ENCODE results near the gene BPIFB6.

The BPIFB6 gene

DNA sequence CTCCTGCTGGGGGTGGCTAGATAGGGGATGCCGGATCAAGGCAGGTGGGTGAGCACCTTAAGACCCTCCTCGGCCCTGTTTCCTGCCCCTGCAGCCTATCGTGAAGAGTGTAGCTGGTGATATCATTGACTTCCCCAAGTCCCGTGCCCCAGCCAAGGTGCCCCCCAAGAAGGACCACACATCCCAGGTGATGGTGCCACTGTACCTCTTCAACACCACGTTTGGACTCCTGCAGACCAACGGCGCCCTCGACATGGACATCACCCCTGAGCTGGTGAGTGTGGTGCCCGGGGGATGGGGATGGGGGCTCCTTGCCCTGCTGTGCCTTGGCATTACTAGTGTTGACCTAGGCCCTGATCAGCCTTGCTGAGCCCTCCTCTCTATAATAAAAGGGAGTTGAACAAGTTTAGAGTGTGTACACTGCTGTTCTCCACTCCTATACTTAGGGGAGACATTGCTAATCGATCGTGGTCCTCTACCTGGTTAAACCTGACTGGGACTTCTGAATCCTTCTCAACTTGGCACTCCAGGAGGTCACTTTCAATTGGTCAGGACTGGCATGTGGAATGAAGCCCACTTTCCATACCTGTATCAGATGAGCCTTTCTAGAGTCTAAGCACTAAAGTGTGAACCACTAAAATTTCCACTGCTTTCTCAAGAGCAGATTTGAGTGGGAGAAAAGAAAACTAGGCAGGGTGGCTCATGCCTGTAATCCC is 33.3 kb downstream of the BPIFB6 start:
- DNase-seq, result no peak

DNA sequence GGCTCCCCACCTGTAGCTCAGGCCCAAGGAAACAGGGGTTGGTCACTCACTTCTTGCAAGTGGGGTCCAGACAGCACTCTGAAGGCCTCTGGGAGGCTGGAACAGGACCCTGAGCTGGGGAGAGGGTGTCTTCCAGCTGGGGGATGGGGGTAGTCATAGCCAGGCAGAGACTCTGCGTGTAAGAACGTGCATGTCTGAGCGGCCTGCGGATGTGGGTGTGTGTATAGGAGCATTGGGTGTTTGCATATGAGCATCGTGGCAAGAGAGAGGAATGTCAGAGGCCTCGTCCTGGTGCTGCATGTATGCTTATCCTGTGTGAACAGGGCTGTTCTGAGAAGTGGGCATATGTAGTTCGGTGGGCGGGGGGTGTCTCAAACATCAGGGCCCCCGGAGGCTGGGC is 34.3 kb downstream of the BPIFB6 start:
- no peak for DNase-seq

DNA sequence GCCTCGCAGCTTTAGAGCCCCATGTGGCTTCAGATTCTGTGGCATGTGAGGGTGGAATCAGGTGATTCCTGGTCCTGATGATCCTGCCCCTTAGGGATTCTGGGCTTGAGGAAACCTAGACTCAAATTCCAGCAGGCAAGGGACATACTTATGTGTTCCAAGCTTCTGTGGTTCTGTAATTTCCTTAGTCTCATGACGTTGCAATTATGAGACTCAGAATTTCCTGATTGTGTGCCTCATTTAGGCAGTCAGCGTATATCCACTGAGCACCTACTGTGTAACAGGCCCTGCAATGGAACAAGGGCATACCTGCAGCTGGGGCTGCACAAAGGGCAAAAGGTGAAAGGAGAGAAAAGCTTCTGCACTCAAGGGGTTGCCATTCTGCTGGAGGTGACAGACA is 36.4 kb downstream of the BPIFB6 start:
- DNase-seq, result no peak

DNA sequence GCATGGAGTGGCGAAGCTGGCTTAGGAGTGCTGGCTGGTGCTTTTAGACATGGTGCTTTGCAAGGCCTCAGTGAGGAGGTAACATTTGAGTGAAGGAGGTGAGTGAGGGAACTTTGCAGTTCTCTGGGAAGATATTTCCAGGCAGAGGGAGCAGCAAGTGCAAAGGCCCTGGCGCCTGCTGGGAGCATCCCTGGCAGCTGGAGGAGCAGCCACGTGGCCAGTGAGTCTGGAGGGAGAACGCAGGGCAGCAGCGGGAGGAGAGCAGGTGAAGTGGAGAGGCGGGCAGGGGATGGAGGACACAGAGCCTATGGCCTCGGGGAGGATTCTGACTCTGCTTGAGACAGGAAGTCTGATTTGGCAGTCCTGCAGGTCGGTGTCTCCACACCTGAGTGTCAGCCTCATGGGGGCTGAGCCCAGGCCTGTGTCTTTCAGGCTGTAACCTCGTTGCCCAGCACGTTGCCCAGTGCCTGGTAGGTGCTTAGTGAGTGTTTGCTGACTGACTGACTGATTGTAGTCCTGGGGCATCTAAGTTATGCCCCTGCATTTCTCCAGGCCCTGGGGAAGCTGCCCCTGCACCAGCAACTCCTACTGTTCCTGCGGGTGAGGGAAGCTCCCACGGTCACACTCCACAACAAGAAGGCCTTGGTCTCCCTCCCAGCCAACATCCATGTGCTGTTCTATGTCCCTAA is 36.9 kb downstream of the BPIFB6 start:
- DNase-seq, result no peak

DNA sequence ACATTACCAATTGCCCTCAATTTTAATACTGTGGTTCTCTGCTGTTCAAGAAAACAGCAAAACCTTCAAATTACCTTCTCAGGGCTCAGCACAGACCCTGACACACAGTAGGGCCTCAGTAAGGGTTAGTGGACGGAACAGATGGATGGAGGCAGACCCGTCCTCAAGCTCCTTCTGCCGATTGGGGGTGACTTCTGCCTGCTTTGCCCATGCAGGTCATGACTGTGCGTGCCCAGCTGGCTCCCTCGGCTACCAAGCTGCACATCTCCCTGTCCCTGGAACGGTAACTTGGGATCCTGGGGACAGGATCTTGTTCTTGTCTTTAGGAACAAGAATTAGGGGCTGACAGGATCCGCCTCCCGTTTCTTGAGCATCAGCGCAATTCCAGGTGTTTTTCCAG is 38.2 kb downstream of the BPIFB6 start:
- DNase-seq, result no peak

DNA sequence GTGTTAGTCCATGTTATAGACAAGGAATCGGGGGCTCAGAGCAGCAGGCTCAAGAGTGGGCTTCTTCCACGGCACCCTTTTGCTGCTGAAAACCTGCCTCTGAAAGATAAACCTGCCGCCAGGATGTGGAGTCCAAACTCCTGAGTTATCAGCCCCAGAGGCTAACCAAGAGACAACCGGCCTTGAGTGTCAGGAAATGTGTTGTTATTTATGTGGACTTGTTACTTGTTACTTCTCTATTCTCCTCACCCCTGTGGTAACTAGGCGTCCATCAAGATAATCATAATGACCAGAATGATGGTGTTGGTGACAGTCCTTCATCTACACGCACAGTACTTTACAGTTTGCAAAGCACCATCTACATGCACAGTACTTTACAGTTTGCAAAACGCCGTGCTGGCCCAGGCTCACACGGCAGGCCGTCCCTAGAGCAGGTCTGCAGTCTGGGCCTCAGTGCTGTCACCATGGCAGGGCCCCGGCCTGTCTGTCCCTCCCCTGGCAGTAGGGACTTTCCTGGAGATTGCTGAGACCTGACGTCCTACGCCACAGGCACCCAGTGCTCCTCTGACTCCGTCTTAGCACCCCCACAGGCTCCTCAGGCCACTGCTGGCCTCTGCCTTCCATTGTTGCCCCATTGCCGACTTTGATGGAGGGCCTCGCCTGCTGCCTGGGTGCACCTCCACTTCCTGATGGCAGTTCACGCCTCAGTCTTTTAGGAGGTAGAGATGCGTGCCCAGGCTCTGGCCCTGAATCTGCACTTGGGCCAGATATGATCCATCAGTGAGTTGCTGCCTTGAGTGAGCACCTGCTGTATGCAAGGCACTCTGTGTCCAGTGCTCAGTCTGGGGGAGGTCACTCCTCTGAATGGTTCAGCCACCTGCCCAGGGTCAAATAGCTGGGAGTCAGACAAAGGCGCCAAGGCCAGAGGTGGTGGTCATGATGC is 38.9 kb downstream of the BPIFB6 start:
- no peak for DNase-seq

DNA sequence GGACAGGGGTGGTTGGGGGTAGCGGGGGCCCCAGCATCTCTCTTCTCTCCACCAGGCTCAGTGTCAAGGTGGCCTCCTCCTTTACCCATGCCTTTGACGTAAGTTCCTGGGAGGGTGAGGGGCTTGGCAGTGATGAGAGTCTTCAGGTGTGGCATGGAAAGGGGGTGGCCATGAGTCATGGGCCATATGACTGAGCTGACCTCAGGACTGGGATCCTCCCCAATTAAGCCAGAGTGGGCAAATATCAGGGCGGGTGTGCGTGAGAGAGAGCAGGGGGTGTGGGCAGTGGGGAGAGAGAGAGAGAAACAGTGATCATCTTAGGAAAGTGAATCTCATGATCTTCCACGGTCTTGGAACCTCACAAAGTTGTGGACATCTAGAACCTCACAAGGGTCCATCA is 39.8 kb downstream of the BPIFB6 start:
- no peak for DNase-seq

DNA sequence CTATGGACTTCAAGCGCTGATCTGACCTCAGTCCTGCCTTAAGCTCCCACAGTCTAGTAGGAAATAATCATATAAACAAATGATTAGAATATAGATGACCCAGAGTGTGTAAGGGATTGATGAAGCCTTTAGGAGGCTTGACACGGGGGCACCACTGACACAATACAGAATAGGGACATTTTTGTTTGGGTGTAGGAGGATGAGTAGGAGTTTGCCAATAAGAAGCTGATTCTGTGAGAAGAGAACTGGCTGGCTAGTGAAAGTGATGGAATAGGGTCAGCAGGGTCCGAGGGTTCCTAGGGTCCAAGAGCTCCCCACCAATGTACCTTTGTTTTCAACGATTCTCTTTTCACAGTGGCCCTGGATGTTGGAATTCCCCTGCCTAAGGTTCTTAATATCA is 40.9 kb downstream of the BPIFB6 start:
- DNase-seq, result no peak

DNA sequence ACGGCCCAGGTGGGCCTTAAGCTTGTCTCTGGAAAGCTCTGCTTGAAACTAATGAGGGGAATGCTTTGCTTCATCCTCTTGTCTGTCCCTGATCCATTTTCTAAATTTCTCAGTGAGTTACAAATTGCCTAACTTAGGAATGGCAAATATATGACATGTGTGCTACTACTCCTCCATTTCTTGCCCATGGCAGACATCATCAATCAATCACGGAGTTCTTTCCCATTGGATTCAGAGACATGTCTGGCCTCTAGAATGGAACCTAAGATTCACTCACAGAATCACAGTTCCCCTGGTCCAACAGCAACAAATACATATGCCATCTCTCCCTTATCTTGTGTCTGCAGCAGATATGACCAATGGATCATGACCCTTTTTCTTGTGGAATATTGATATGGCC is 41.4 kb downstream of the BPIFB6 start:
- no peak for DNase-seq

DNA sequence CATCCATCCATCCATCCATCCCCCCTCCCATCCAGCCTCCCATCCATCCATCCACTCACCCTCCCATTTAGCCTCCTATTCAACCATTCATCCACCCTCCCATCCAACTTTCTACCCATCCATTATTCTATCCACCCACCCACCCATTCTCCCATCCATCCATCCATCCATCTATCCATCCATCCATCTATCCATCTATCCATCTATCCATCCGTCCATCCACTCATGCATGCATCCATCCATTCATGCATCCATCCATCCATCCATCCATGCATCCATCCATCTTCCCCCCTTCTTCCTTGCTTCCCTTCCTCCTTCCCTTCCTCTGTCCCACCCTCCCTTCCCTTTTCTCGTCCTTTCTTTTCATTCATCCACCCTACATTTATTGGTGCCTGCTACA is 43.2 kb downstream of the BPIFB6 start:
- DNase-seq, result no peak

DNA sequence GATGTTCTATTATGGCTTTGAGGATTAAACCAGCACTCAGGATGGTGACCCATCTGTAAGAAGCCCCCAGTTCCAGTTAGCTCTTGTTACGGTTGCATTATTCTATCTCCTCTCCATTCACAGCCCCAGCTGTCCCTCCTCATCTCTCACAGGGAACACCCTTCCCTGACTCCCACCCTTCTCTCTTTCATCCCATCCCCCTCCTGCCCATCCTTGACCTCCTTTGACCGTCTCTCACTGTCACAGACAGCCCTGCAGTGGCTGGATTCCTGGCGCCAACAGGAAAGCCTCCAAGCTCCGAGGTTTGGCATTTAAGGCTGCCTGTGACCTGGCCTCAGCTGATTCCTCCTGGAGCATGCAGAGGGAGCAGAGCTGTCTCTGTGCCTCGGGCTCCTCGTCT is 43.8 kb downstream of the BPIFB6 start:
- DNase-seq, result no peak

DNA sequence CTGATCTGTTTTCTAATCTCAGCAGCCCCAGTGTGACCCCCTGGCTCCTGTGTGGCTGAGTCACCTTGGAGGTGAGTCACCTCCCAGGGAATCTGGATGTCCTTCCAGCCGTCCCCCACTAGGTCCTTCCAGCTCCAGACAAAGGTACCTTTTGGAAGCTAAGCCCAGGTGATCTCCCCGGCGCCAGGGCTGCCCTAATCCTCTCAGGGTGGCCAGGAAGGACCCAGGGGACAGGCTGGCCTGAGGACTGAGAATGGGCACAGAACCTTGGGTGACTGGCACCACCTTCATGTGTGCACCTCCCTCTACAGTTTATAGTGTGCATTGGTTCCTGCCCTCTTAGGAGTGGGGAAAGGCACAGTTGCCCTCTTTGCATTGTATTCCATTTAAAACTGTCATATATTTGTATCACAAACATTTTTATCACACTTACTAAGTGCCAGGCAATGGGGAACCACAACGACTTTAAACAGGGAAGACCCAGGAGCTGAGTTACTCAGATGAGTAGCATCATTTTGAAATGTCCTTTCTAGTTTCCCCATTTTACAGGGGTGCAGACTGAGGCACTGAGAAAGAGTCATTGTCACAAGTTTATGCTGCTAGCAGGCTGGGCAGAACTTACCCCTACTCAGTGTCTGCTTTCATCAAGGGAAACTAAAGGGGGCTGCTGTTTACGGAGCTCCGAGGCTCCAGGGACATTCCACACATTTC is 45.4 kb downstream of the BPIFB6 start:
- DNase-seq, result no peak

DNA sequence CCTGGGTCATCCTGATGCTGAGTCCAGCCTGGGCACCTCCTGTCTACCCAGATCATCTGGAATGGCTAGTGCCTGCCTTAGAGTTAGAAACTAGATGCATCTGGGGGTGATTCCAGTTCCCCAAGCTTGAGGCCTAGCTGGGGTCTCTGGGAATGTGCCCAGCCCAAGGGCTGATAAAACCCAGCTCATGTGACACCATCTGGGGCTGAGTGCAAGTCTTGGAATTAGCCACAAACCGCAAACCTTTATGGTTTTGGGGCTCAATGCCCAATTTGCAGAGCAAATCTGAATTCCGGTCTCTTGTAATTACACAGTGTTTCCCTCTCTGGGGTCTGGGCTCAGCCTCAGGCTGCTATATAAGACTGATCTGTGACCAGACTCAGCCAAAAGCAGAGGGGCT is 47.8 kb downstream of the BPIFB6 start, which contains the start of gene BPIFB4:
Gene BPIFB4, plus strand, starts transcription at position 385 of the 400 bp plus-strand sequence. CDS start 1,884 bp downstream, outside the sequence.
- no peak for DNase-seq

DNA sequence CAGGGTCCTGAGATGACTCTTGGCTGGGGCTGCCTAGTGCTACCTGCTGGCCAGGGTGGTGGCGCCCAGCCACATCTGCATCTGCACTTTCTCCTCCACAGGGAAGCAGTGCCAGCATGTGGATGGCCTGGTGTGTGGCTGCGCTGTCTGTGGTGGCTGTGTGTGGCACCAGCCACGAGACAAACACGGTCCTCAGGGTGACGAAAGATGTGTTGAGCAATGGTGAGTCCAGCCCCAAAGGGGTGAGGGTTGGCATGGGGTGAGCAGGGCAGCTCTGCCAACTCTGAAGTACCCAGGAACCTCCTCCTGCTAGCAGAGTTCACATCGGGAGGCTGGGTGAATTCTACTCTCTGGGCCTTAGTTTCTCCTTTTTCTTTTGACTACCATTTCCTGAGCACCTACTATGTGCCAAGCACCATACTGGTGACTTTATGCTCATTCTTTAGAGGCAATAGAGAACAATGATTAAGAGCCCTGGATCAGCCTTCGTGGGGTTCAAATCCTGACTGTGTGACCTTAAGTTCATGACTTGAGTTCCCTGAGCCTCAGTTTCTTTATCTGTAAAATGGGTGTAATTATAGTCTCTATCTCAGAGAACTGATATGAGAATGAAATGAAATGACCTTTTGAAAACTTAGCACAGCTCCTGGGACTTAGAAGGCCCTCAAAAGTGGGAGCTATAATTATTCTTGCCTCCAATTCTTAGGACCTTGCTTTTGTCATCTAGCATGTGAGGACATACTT is 50.1 kb downstream of the BPIFB6 start:
- DNase-seq, result no peak

DNA sequence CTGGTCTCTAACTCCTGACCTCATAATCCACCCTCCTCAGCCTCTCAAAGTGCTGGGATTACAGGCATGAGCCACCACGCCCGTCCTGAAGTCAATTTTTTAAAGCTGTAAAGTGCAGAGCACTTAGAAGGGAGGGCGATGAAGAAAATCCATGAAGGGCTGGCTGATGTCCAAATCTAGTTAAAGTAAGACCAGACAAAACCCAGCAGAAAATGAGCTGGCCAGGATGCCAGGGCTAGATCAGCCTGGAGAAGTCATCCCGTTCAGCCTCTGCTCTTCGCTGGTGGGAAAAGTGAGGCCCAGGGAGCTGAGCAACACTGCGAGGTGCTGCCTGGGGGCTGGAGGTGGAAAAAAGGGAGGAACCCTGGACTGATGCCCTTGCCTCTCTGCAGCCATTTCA is 51.1 kb downstream of the BPIFB6 start:
- DNase-seq, result no peak

DNA sequence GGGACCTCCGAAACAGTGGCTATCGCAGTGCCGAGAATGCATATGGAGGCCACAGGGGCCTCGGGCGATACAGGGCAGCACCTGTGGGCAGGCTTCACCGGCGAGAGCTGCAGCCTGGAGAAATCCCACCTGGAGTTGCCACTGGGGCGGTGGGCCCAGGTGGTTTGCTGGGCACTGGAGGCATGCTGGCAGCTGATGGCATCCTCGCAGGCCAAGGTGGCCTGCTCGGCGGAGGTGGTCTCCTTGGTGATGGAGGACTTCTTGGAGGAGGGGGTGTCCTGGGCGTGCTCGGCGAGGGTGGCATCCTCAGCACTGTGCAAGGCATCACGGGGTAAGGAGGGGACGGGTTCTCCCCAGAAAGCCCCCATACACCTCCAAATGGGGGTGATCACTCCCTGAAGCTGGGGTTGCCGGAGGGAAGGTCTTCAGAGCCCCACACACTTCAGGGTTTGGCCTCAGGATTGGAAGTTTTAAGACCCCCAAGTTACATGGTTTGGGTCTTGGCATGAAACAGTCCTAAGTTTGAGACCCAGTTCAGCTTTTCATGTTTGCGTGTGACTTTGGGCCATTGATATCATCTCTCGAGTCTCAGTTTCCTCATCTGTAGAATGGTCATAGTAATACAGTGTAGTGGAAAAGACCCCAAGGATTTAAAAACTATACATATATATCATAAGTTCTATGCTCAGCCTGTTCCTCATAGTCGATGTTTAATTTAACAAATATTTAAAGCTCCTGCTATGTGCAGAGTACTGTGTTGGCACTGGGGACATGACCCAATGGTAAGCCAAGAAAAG is 52.3 kb downstream of the BPIFB6 start:
- DNase-seq, result no peak

DNA sequence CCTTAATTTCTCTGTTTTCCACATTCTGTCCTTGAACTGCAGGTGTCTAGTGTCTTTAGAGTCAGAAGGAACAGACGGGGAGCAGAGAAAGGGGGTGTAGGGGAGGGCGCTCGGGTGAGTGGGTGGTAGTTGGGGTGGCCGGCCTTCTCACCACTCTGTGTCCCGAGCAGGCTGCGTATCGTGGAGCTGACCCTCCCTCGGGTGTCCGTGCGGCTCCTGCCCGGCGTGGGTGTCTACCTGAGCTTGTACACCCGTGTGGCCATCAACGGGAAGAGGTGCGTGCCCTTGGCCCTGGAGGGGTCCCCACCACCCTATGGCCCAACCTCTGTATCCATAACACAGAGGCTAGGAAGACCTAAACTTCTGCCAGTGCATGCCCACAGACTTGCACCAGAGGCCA is 53.3 kb downstream of the BPIFB6 start:
- no peak for DNase-seq

DNA sequence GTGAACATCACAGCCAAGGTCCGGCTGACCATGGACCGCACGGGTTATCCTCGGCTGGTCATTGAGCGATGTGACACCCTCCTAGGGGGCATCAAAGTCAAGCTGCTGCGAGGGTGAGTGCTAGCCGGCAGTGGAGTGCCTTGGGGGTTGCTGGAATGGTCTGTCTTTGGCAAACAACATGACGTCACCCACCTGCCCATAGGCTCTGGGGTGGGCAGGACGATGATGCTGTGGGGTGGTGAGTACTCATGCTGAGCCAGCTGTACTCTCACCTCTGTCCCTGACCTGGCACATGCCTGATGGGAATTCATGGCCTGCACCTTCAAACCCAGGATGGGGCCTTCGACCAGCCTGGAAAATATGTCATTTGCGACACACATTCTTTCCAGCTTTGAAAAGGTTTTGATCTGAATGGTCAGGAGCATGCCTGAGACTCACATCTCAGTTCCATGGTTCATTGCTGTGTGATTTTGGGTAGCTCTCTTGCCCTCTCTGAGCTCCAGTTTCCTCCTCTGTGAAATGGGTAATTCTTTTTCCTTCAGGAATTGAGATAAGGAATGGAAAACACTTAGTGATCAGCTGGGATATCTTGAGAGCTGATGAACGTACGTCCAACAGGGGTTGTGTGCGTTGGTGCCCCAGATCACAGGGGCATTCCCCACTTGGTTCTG is 54.7 kb downstream of the BPIFB6 start:
- no peak for DNase-seq

DNA sequence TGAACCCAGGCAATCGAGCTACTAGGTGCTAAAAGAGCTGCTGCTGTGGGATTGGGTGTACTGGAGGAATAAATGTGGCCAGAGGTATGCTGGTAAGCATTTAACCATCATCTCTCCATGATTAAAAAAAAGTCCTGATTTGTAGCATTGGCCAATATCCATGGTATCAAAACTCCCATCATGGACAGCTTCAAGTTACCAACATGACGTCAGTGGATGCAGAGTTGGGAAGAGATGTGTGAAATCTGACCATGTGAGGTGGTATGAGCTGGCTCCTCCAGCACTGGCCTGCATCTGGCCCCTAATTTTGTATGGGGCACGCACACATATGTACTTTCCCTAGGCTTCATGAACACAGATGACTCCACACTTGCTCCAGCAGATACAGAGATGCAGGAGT is 59.7 kb downstream of the BPIFB6 start:
- DNase-seq, result no peak

DNA sequence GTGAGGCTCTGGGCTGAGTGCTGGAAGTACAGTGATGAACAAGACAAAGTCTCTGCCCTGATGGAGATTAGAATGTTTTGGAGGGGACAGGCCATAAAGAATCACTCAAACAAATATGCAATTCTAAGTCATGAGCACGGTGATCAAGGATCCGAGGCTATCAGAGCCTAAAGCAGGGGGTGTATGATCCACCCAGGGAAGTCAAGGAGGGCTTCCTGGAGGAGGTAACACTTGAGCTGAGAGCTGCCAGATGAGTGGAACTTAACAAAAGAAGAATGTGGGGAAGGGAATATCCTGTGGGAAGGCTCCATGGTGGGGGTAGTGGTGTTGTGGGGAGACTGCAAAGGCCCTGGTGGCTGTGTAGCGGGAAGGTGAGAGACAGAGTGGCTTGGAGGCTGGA is 60.2 kb downstream of the BPIFB6 start:
- DNase-seq, result no peak

DNA sequence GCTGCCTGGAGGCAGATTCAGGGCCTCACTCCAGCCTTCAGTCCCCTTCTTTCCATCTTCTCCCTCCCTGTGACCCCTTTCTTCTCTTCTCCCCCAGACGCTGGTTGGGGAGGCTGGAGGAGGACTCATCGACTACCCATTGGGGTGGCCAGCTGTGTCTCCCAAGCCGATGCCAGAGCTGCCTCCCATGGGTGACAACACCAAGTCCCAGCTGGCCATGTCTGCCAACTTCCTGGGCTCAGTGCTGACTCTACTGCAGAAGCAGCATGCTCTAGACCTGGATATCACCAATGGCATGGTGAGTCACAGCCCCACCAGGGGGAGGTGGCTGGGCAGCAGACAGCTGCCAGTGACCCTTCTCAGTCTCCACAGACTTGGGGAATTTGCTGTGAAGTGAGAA is 60.9 kb downstream of the BPIFB6 start:
- DNase-seq, result no peak

Data from NCI-H1105 (cell line).